ENCODE measurements around the gene CELF2.
"Not testable (repeated sequence)": the region's sequence is repeated elsewhere in the genome, so short reads cannot be mapped to it uniquely, and the experiment has no call there.

Gene CELF2
- total RNA-seq, result 310 reads per million, percentile 96 among the genes with 10 or more reads in this experiment

- peak; percentile 35 for DNase-seq
These were observed at the start of gene CELF2 for GRCh38 chr10:11017570-11018431. TSS of gene CELF2 (plus strand) at chr10:11017872. CDS start at chr10:11018090, 218 bp downstream.

GRCh38 chr10:10968257-10968588 is 49.4 kb upstream of the CELF2 start:
- no peak for DNase-seq

- no peak for DNase-seq
These were observed 44.4 kb upstream of the CELF2 start for GRCh38 chr10:10973310-10973709.

GRCh38 chr10:10975647-10976046 is 42.0 kb upstream of the CELF2 start:
- DNase-seq, result no peak

GRCh38 chr10:10976652-10977051 is 41.0 kb upstream of the CELF2 start:
- DNase-seq, result no peak

GRCh38 chr10:10977226-10977956 is 40.3 kb upstream of the CELF2 start:
- no peak for DNase-seq

- DNase-seq, result no peak
These were observed 39.7 kb upstream of the CELF2 start for GRCh38 chr10:10977978-10978377.

GRCh38 chr10:10985361-10985760 is 32.3 kb upstream of the CELF2 start:
- DNase-seq, result no peak

GRCh38 chr10:10986606-10987005 is 31.1 kb upstream of the CELF2 start:
- no peak for DNase-seq

- no peak for DNase-seq
These were observed 30.6 kb upstream of the CELF2 start for GRCh38 chr10:10987111-10987510.

GRCh38 chr10:10989669-10990068 is 28.0 kb upstream of the CELF2 start:
- DNase-seq, result no peak

GRCh38 chr10:10991144-10991543 is 26.5 kb upstream of the CELF2 start:
- no peak for DNase-seq

- DNase-seq, result no peak
These were observed 25.6 kb upstream of the CELF2 start for GRCh38 chr10:10992072-10992471.

- no peak for DNase-seq
These were observed 24.5 kb upstream of the CELF2 start for GRCh38 chr10:10992961-10993714.

- no peak for DNase-seq
These were observed 23.9 kb upstream of the CELF2 start for GRCh38 chr10:10993785-10994184.

- no peak for DNase-seq
These were observed 23.3 kb upstream of the CELF2 start for GRCh38 chr10:10994360-10994759.

- DNase-seq, result no peak
These were observed 22.6 kb upstream of the CELF2 start for GRCh38 chr10:10995120-10995519.

- no peak for DNase-seq
These were observed 20.6 kb upstream of the CELF2 start for GRCh38 chr10:10996966-10997620.

GRCh38 chr10:10999501-10999900 is 18.2 kb upstream of the CELF2 start:
- DNase-seq, result not testable (repeated sequence)

- DNase-seq, result no peak
These were observed 15.2 kb upstream of the CELF2 start for GRCh38 chr10:11002485-11002884.

GRCh38 chr10:11002916-11003315 is 14.8 kb upstream of the CELF2 start:
- no peak for DNase-seq

- no peak for DNase-seq
These were observed 14.0 kb upstream of the CELF2 start for GRCh38 chr10:11003679-11004078.
